ENCODE measurements around the gene TOB2.
A peak's percentile ranks its signal among the peaks of the same experiment; 100 is the strongest.
"Not testable (repeated sequence)": the region's sequence is repeated elsewhere in the genome, so short reads cannot be mapped to it uniquely, and the experiment has no call there.

The TOB2 gene

DNA sequence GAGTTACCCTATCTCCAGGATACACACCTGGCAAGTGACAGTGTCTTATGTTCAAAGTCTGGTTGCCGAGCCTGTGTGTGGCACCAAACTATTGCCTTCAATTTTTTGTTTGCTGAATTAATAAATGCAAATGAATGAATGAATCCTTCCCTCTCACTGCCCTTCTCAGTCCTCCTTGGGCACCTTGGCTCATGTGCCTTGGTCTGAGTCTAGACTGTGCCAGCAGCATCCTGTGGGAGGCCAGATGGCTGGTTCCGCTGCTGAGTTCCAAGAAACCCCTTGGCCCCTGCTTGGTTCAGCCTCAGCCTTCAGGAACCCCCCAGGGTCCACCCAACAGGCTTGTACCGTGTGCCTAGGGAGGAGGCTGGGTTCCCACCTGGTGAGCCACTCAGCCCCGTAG is 31.0 kb downstream of the TOB2 start:
- peak overlapping the region in 1 of 2 donors; percentile 35 for H3K4me3 ChIP-seq (ENCODE audit: low read depth in 1 of 2, low read length in 2 of 2)
- H3K27me3 ChIP-seq (ENCODE audit: low read depth, low read length) = no peaks in the 10 kb centered on the region
- H3K9me3 ChIP-seq (ENCODE audit: control insufficient read depth in 1 of 2, low read length in 2 of 2) = no peaks in the 10 kb centered on the region
- H3K36me3 ChIP-seq (ENCODE audit: control insufficient read depth in 1 of 2, insufficient read depth in 2 of 2, low read length in 2 of 2) = no peaks in the 10 kb centered on the region
- H3K4me1 ChIP-seq (ENCODE audit: control insufficient read depth in 1 of 2, insufficient read depth in 2 of 2, low read length in 2 of 2) = peaks cover 9 to 64% of the 10 kb centered on the region in 2 donors
- no peak overlapping the region for H3K27ac ChIP-seq (ENCODE audit: low read length)

GRCh38 chr22:41411021-41411851 is 35.4 kb downstream of the TOB2 start:
- Histone ChIP-seq H3K4me3 (ENCODE audit: low read depth in 1 of 2, low read length in 2 of 2) (peak overlapping the region in 1 of 2 donors; percentile 10), H3K36me3 (ENCODE audit: control insufficient read depth in 1 of 2, insufficient read depth in 2 of 2, low read length in 2 of 2) (no peaks in the 10 kb centered on the region), H3K9me3 (ENCODE audit: control insufficient read depth in 1 of 2, low read length in 2 of 2) (no peaks in the 10 kb centered on the region), H3K27ac (ENCODE audit: low read length) (peak overlapping the region; percentile 7), H3K27me3 (ENCODE audit: low read depth, low read length) (no peaks in the 10 kb centered on the region), H3K4me1 (ENCODE audit: control insufficient read depth in 1 of 2, insufficient read depth in 2 of 2, low read length in 2 of 2) (peaks cover 6 to 54% of the 10 kb centered on the region in 2 donors)

- Histone ChIP-seq H3K36me3 (ENCODE audit: control insufficient read depth in 1 of 2, insufficient read depth in 2 of 2, low read length in 2 of 2) (no peaks in the 10 kb centered on the region), H3K9me3 (ENCODE audit: control insufficient read depth in 1 of 2, low read length in 2 of 2) (no peaks in the 10 kb centered on the region), H3K4me3 (ENCODE audit: low read depth in 1 of 2, low read length in 2 of 2) (no peak overlapping the region), H3K27me3 (ENCODE audit: low read depth, low read length) (no peaks in the 10 kb centered on the region), H3K27ac (ENCODE audit: low read length) (peak overlapping the region; percentile 67), H3K4me1 (ENCODE audit: control insufficient read depth in 1 of 2, insufficient read depth in 2 of 2, low read length in 2 of 2) (peaks cover 6 to 49% of the 10 kb centered on the region in 2 donors)
These were observed 36.3 kb downstream of the TOB2 start for GRCh38 chr22:41410311-41410751.

DNA sequence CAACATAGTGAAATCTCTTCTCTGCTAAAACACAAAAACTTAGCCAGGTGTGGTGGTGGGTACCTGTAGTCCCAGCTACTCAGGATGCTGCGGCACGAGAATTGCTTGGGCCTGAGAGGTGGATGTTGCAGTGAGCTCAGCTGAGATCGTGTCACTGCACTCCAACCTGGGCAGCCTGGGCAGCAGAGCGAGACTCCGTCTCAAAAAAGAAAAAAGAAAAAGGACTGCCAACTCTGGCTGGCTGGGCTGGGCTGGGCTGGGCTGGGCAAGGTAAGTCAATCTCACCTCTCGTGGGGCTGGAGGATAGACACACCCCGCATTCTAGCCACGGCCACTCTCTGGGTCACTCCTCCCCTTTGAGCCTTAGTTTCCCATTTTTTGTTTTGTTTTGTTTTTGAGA is 37.9 kb downstream of the TOB2 start:
- no peak overlapping the region for H3K4me3 ChIP-seq (ENCODE audit: low read depth in 1 of 2, low read length in 2 of 2)
- H3K36me3 ChIP-seq (ENCODE audit: control insufficient read depth in 1 of 2, insufficient read depth in 2 of 2, low read length in 2 of 2) = no peaks in the 10 kb centered on the region
- peaks cover 6 to 44% of the 10 kb centered on the region in 2 donors for H3K4me1 ChIP-seq (ENCODE audit: control insufficient read depth in 1 of 2, insufficient read depth in 2 of 2, low read length in 2 of 2)
- H3K27ac ChIP-seq (ENCODE audit: low read length) = no peak overlapping the region
- no peaks in the 10 kb centered on the region for H3K27me3 ChIP-seq (ENCODE audit: low read depth, low read length)
- H3K9me3 ChIP-seq (ENCODE audit: control insufficient read depth in 1 of 2, low read length in 2 of 2) = no peaks in the 10 kb centered on the region

- Histone ChIP-seq H3K4me3 (ENCODE audit: low read depth in 1 of 2, low read length in 2 of 2) (no peak overlapping the region), H3K27me3 (ENCODE audit: low read depth, low read length) (no peaks in the 10 kb centered on the region), H3K9me3 (ENCODE audit: control insufficient read depth in 1 of 2, low read length in 2 of 2) (no peaks in the 10 kb centered on the region), H3K36me3 (ENCODE audit: control insufficient read depth in 1 of 2, insufficient read depth in 2 of 2, low read length in 2 of 2) (no peaks in the 10 kb centered on the region), H3K4me1 (ENCODE audit: control insufficient read depth in 1 of 2, insufficient read depth in 2 of 2, low read length in 2 of 2) (peaks cover 5 to 42% of the 10 kb centered on the region in 2 donors), H3K27ac (ENCODE audit: low read length) (no peak overlapping the region)
These were observed 39.2 kb downstream of the TOB2 start for GRCh38 chr22:41407433-41407832.

GRCh38 chr22:41406410-41406809 is 40.2 kb downstream of the TOB2 start:
- H3K27ac ChIP-seq (ENCODE audit: low read length) = no peak overlapping the region
- no peaks in the 10 kb centered on the region for H3K27me3 ChIP-seq (ENCODE audit: low read depth, low read length)
- H3K36me3 ChIP-seq (ENCODE audit: control insufficient read depth in 1 of 2, insufficient read depth in 2 of 2, low read length in 2 of 2) = no peaks in the 10 kb centered on the region
- no peak overlapping the region for H3K4me3 ChIP-seq (ENCODE audit: low read depth in 1 of 2, low read length in 2 of 2)
- H3K4me1 ChIP-seq (ENCODE audit: control insufficient read depth in 1 of 2, insufficient read depth in 2 of 2, low read length in 2 of 2) = peaks cover 4 to 39% of the 10 kb centered on the region in 2 donors
- no peaks in the 10 kb centered on the region for H3K9me3 ChIP-seq (ENCODE audit: control insufficient read depth in 1 of 2, low read length in 2 of 2)

DNA sequence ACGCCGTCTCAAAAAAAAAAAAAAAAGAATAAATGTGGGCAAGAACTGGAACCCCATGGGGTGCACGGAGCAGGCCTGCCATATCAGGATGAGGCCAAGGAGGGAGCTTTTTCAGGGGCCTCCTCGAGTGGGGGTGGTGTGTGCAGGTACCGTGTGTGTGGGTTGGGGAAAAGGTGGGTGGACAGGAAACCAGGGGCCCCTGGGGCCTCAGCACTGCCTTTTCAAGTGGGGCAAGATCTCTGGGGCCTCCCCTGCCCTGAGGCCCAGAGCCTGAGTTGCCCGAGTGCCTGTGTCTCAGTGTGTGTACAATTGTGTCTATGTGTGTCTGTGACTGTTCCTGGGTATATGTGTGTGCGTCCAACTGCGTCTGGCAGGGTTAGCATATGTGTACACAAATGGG is 41.0 kb downstream of the TOB2 start:
- H3K27ac ChIP-seq (ENCODE audit: low read length) = no peak overlapping the region
- no peaks in the 10 kb centered on the region for H3K27me3 ChIP-seq (ENCODE audit: low read depth, low read length)
- no peak overlapping the region for H3K4me3 ChIP-seq (ENCODE audit: low read depth in 1 of 2, low read length in 2 of 2)
- H3K9me3 ChIP-seq (ENCODE audit: control insufficient read depth in 1 of 2, low read length in 2 of 2) = no peaks in the 10 kb centered on the region
- H3K36me3 ChIP-seq (ENCODE audit: control insufficient read depth in 1 of 2, insufficient read depth in 2 of 2, low read length in 2 of 2) = no peaks in the 10 kb centered on the region
- peaks cover 4 to 31% of the 10 kb centered on the region in 2 donors for H3K4me1 ChIP-seq (ENCODE audit: control insufficient read depth in 1 of 2, insufficient read depth in 2 of 2, low read length in 2 of 2)

GRCh38 chr22:41403532-41404318 is 42.9 kb downstream of the TOB2 start:
- Histone ChIP-seq H3K27ac (ENCODE audit: low read length) (no peak overlapping the region), H3K4me3 (ENCODE audit: low read depth in 1 of 2, low read length in 2 of 2) (no peak overlapping the region), H3K36me3 (ENCODE audit: control insufficient read depth in 1 of 2, insufficient read depth in 2 of 2, low read length in 2 of 2) (peaks cover 0 to 7% of the 10 kb centered on the region in 2 donors), H3K27me3 (ENCODE audit: low read depth, low read length) (no peaks in the 10 kb centered on the region), H3K4me1 (ENCODE audit: control insufficient read depth in 1 of 2, insufficient read depth in 2 of 2, low read length in 2 of 2) (peaks cover 4 to 22% of the 10 kb centered on the region in 2 donors), H3K9me3 (ENCODE audit: control insufficient read depth in 1 of 2, low read length in 2 of 2) (no peaks in the 10 kb centered on the region)

GRCh38 chr22:41402851-41403250 is 43.8 kb downstream of the TOB2 start:
- Histone ChIP-seq H3K36me3 (ENCODE audit: control insufficient read depth in 1 of 2, insufficient read depth in 2 of 2, low read length in 2 of 2) (peaks cover 7 to 15% of the 10 kb centered on the region in 2 donors), H3K4me1 (ENCODE audit: control insufficient read depth in 1 of 2, insufficient read depth in 2 of 2, low read length in 2 of 2) (peaks cover 4 to 22% of the 10 kb centered on the region in 2 donors)
- H3K9me3 ChIP-seq (ENCODE audit: control insufficient read depth in 1 of 2, low read length in 2 of 2); H3K4me3 ChIP-seq (ENCODE audit: low read depth in 1 of 2, low read length in 2 of 2); H3K27me3 ChIP-seq (ENCODE audit: low read depth, low read length); H3K27ac ChIP-seq (ENCODE audit: low read length): not testable (repeated sequence)

- peaks cover 4 to 22% of the 10 kb centered on the region in 2 donors for H3K4me1 ChIP-seq (ENCODE audit: control insufficient read depth in 1 of 2, insufficient read depth in 2 of 2, low read length in 2 of 2)
- H3K36me3 ChIP-seq (ENCODE audit: control insufficient read depth in 1 of 2, insufficient read depth in 2 of 2, low read length in 2 of 2) = peaks cover 15 to 24% of the 10 kb centered on the region in 2 donors
- no peak overlapping the region for H3K4me3 ChIP-seq (ENCODE audit: low read depth in 1 of 2, low read length in 2 of 2)
- no peaks in the 10 kb centered on the region for H3K9me3 ChIP-seq (ENCODE audit: control insufficient read depth in 1 of 2, low read length in 2 of 2)
- no peaks in the 10 kb centered on the region for H3K27me3 ChIP-seq (ENCODE audit: low read depth, low read length)
- H3K27ac ChIP-seq (ENCODE audit: low read length) = peak overlapping the region; percentile 2
These were observed 44.6 kb downstream of the TOB2 start for GRCh38 chr22:41401781-41402648.

DNA sequence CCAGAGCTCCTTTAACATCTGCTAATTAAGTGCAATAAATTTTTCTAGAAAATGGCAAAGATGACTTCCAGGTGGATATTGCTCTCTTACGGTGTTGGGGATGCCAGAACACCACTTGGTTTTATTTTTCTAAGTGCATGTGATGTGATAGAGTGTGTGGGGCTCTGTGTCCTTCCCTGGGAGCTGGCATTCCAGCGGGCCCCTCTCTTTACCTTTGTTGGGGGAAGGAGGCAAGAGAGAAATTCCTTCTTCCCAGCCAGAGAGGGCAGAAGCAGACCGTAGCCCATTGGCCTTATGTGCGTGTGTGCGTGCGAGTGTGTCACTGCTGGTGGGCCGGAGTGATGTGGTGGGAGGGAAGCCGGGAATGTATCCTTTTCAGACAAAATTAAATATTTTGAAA is 47.7 kb downstream of the TOB2 start:
- Histone ChIP-seq H3K4me1 (ENCODE audit: control insufficient read depth in 1 of 2, insufficient read depth in 2 of 2, low read length in 2 of 2) (peaks cover 4 to 19% of the 10 kb centered on the region in 2 donors), H3K9me3 (ENCODE audit: control insufficient read depth in 1 of 2, low read length in 2 of 2) (no peaks in the 10 kb centered on the region), H3K4me3 (ENCODE audit: low read depth in 1 of 2, low read length in 2 of 2) (no peak overlapping the region), H3K27ac (ENCODE audit: low read length) (no peak overlapping the region), H3K36me3 (ENCODE audit: control insufficient read depth in 1 of 2, insufficient read depth in 2 of 2, low read length in 2 of 2) (peaks cover 41 to 53% of the 10 kb centered on the region in 2 donors), H3K27me3 (ENCODE audit: low read depth, low read length) (no peaks in the 10 kb centered on the region)

Data from muscle layer of duodenum (tissue), 2 donors.